ENCODE results near the gene INPP5F.
A peak's percentile ranks its signal among the peaks of the same experiment; 100 is the strongest.
"Not testable (repeated sequence)": the region's sequence is repeated elsewhere in the genome, so short reads cannot be mapped to it uniquely, and the experiment has no call there.

INPP5F gene

GRCh38 chr10:119742947-119743648 lies 17.2 kb downstream of the INPP5F start:
- DNase-seq: no peak

- no peak for DNase-seq
Measured at GRCh38 chr10:119747940-119748339, 22.1 kb downstream of the INPP5F start.

- DNase-seq: no peak
Measured at GRCh38 chr10:119748871-119749270, 23.0 kb downstream of the INPP5F start.

- no peak for DNase-seq
Measured at GRCh38 chr10:119749455-119749854, 23.6 kb downstream of the INPP5F start.

GRCh38 chr10:119750391-119751230 lies 24.8 kb downstream of the INPP5F start:
- peak; percentile 15 for DNase-seq

- no peak for DNase-seq
Measured at GRCh38 chr10:119753309-119753708, 27.5 kb downstream of the INPP5F start.

GRCh38 chr10:119754085-119754484 lies 28.2 kb downstream of the INPP5F start:
- no peak for DNase-seq

- no peak for DNase-seq
Measured at GRCh38 chr10:119754936-119755335, 29.1 kb downstream of the INPP5F start.

- DNase-seq: no peak
Measured at GRCh38 chr10:119755446-119755845, 29.6 kb downstream of the INPP5F start.

GRCh38 chr10:119758448-119759195 lies 32.8 kb downstream of the INPP5F start:
- DNase-seq: no peak

GRCh38 chr10:119759832-119760231 lies 34.0 kb downstream of the INPP5F start:
- DNase-seq: no peak

GRCh38 chr10:119761106-119761505 lies 35.3 kb downstream of the INPP5F start:
- no peak for DNase-seq

GRCh38 chr10:119762035-119762434 lies 36.2 kb downstream of the INPP5F start:
- no peak for DNase-seq

GRCh38 chr10:119762805-119763798 lies 37.3 kb downstream of the INPP5F start:
- DNase-seq: no peak

GRCh38 chr10:119768455-119769094 lies 42.7 kb downstream of the INPP5F start:
- no peak for DNase-seq

- DNase-seq: no peak
Measured at GRCh38 chr10:119769886-119770285, 44.0 kb downstream of the INPP5F start.

- no peak for DNase-seq
Measured at GRCh38 chr10:119770928-119771327, 45.1 kb downstream of the INPP5F start.

GRCh38 chr10:119772334-119772733 lies 46.5 kb downstream of the INPP5F start:
- no peak for DNase-seq

- not testable (repeated sequence) for DNase-seq
Measured at GRCh38 chr10:119773041-119773440, 47.2 kb downstream of the INPP5F start.

- DNase-seq: no peak
Measured at GRCh38 chr10:119775529-119775928, 49.7 kb downstream of the INPP5F start.

- no peak for DNase-seq
Measured at GRCh38 chr10:119776536-119776935, 50.7 kb downstream of the INPP5F start.

- DNase-seq: no peak
Measured at GRCh38 chr10:119777686-119778085, 51.8 kb downstream of the INPP5F start.

Data from NCI-H446 treated with DMSO at 0.1 percent for 48 hours (cell line).